Suprapubic skin (tissue), 4 donors: Measurements from ENCODE around the gene MUC5B.

Source experiments
- EP300 ChIP-seq: sonication (generic); formaldehyde crosslinking; IDR thresholded peaks from one replicate; pipeline ENCODE4 v1.6.1; 2017; ENCODE audit warnings: antibody characterized with exemption
- POLR2A ChIP-seq, 2 donors: fragments of 450-650 bp; IDR thresholded peaks; one replicate each; pipeline ENCODE4 v1.6.1; 2017; ENCODE audit warnings: antibody characterized with exemption in 2 of 2, mild to moderate bottlenecking in 2 of 2, moderate library complexity in 2 of 2
- POLR2AphosphoS5 ChIP-seq, 3 donors: sonication (generic); formaldehyde crosslinking; IDR thresholded peaks; one replicate each; pipeline ENCODE4 v1.6.1; 2017; ENCODE audit warnings: antibody characterized with exemption in 3 of 3
- TF ChIP-seq, protein P1 (sequence below), 2 donors: fragments of 200-600 bp in 1 of 2; fragments of 450-650 bp in 1 of 2; sonication (generic) in 1 of 2; IDR thresholded peaks; one replicate each; pipeline ENCODE4 v1.5.1; 2016 to 2019; ENCODE audit warnings: antibody characterized with exemption in 2 of 2, mild to moderate bottlenecking in 1 of 2, moderate library complexity in 1 of 2

DNA sequence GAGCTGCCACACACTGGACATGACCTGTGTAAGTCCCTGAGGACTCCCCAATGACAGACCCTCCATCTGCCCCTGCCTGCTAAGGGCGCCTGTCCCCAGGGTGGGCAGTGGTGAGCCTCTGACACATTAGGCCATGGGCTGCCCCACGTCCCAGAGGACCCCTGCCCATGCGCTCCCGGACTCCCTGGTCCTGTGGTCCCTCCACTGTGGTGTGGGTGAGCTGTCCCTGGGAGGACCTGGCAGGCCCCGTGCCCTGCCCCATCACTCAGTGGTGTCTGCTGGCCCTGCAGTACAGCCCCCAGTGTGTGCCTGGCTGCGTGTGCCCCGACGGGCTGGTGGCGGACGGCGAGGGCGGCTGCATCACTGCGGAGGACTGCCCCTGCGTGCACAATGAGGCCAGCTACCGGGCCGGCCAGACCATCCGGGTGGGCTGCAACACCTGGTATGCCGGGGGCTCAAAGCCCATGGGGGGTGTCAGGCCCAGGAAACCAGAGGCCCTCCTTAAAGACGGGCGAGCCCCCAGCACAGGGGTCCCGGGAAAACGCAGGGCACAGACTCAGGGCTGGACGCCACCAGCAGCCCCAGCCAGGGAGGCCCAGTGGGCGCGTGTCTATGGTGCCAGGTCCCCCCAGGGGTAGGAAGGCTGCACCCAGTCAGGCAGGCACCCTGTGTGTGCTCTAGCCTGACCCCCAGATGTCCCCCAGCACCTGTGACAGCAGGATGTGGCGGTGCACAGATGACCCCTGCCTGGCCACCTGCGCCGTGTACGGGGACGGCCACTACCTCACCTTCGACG lies 46.4 kb upstream of the MUC5B start:
- TF ChIP-seq, protein P1, sequence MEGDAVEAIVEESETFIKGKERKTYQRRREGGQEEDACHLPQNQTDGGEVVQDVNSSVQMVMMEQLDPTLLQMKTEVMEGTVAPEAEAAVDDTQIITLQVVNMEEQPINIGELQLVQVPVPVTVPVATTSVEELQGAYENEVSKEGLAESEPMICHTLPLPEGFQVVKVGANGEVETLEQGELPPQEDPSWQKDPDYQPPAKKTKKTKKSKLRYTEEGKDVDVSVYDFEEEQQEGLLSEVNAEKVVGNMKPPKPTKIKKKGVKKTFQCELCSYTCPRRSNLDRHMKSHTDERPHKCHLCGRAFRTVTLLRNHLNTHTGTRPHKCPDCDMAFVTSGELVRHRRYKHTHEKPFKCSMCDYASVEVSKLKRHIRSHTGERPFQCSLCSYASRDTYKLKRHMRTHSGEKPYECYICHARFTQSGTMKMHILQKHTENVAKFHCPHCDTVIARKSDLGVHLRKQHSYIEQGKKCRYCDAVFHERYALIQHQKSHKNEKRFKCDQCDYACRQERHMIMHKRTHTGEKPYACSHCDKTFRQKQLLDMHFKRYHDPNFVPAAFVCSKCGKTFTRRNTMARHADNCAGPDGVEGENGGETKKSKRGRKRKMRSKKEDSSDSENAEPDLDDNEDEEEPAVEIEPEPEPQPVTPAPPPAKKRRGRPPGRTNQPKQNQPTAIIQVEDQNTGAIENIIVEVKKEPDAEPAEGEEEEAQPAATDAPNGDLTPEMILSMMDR (IDR thresholded peaks at IDR 0.05) = no peak
- TF ChIP-seq POLR2A (IDR thresholded peaks at IDR 0.05) = no peak
- no peak for TF ChIP-seq POLR2AphosphoS5 (IDR thresholded peaks at IDR 0.05)
- no peak for TF ChIP-seq EP300
